22Rv1 (cell line): ENCODE measurements around the gene THOP1.

Source experiments
- ZFX ChIP-seq: fragments of 450-650 bp; IDR thresholded peaks from 2 replicates; pipeline ENCODE4 v1.6.1; 2017; ENCODE audit warnings: antibody characterized with exemption, borderline replicate concordance
- TF ChIP-seq, protein P1 (sequence below): fragments of 450-650 bp; IDR thresholded peaks from 2 replicates; pipeline ENCODE4 v1.5.1; 2017; ENCODE audit warnings: mild to moderate bottlenecking

DNA sequence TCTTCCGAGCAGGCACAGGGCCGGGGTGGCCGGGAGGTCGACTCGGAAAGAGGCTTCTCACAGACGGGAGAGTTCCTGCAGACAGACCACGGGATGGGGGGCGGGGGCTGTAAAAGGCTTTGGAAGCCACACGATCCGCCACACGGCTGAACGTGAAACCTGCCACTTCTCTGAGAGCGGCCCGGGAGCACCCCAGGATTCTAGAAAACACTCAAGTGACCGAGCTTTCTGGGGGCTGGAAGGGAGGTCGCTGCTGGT is 29.9 kb upstream of the THOP1 start:
- TF ChIP-seq, protein P1, sequence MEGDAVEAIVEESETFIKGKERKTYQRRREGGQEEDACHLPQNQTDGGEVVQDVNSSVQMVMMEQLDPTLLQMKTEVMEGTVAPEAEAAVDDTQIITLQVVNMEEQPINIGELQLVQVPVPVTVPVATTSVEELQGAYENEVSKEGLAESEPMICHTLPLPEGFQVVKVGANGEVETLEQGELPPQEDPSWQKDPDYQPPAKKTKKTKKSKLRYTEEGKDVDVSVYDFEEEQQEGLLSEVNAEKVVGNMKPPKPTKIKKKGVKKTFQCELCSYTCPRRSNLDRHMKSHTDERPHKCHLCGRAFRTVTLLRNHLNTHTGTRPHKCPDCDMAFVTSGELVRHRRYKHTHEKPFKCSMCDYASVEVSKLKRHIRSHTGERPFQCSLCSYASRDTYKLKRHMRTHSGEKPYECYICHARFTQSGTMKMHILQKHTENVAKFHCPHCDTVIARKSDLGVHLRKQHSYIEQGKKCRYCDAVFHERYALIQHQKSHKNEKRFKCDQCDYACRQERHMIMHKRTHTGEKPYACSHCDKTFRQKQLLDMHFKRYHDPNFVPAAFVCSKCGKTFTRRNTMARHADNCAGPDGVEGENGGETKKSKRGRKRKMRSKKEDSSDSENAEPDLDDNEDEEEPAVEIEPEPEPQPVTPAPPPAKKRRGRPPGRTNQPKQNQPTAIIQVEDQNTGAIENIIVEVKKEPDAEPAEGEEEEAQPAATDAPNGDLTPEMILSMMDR = no peak
- TF ChIP-seq ZFX = no peak
